HG03025 (cell line): ENCODE data around the gene RIMBP2.

Experiments
- ATAC-seq: cut with Tn5 transposase; IDR thresholded peaks from one replicate; pipeline ENCODE4 v1.9.1; 2021; ENCODE audit warnings: mild to moderate bottlenecking, moderate library complexity; ENCODE audit not compliant: unreplicated experiment, low FRiP score

The RIMBP2 gene

GRCh38 chr12:130555628-130556485 is 160.2 kb downstream of the RIMBP2 start:
- ATAC-seq, result no peak

- no peak for ATAC-seq
Observed at GRCh38 chr12:130555221-130555620, 160.9 kb downstream of the RIMBP2 start.

- ATAC-seq, result no peak
Observed at GRCh38 chr12:130552483-130552996, 163.6 kb downstream of the RIMBP2 start.

- no peak for ATAC-seq
Observed at GRCh38 chr12:130549361-130549760, 166.7 kb downstream of the RIMBP2 start.

- ATAC-seq, result no peak
Observed at GRCh38 chr12:130547480-130548155, 168.5 kb downstream of the RIMBP2 start.

- ATAC-seq, result no peak
Observed at GRCh38 chr12:130546494-130546893, 169.6 kb downstream of the RIMBP2 start.

GRCh38 chr12:130545475-130545874 is 170.6 kb downstream of the RIMBP2 start:
- no peak for ATAC-seq

GRCh38 chr12:130540376-130540775 is 175.7 kb downstream of the RIMBP2 start:
- no peak for ATAC-seq

- no peak for ATAC-seq
Observed at GRCh38 chr12:130538343-130539095, 177.6 kb downstream of the RIMBP2 start.

GRCh38 chr12:130537655-130538054 is 178.4 kb downstream of the RIMBP2 start:
- ATAC-seq, result no peak

GRCh38 chr12:130537051-130537450 is 179.0 kb downstream of the RIMBP2 start:
- no peak for ATAC-seq

- no peak for ATAC-seq
Observed at GRCh38 chr12:130530429-130530828, 185.7 kb downstream of the RIMBP2 start.

GRCh38 chr12:130529781-130530180 is 186.3 kb downstream of the RIMBP2 start:
- no peak for ATAC-seq

- ATAC-seq, result no peak
Observed at GRCh38 chr12:130527239-130527638, 188.9 kb downstream of the RIMBP2 start.

- ATAC-seq, result no peak
Observed at GRCh38 chr12:130526813-130527212, 189.3 kb downstream of the RIMBP2 start.

- ATAC-seq, result no peak
Observed at GRCh38 chr12:130525384-130526172, 190.5 kb downstream of the RIMBP2 start.

GRCh38 chr12:130524759-130525158 is 191.3 kb downstream of the RIMBP2 start:
- ATAC-seq, result no peak

- ATAC-seq, result no peak
Observed at GRCh38 chr12:130523863-130524614, 192.1 kb downstream of the RIMBP2 start.

- no peak for ATAC-seq
Observed at GRCh38 chr12:130523208-130523607, 192.9 kb downstream of the RIMBP2 start.
